BLaER1 treated with 17β-estradiol and CSF1 and Interleukin-3, amounts not matched to agents 10 nM and 100 nM (cell line): Measurements from ENCODE around the gene NPPA.

ENCODE experiments used
- H3K27ac ChIP-seq, 11 experiments: shearing (Covaris generic); formaldehyde crosslinking; 2 replicates each; pipeline ENCODE4 v1.8.1; 2022
- H3K27me3 ChIP-seq, 11 experiments: shearing (Covaris generic); formaldehyde crosslinking; 2 replicates each; pipeline ENCODE4 v1.8.1; 2022
- H3K36me3 ChIP-seq, 11 experiments: shearing (Covaris generic); formaldehyde crosslinking; 2 replicates each; pipeline ENCODE4 v1.8.1; 2022
- H3K4me1 ChIP-seq, 10 experiments: shearing (Covaris generic); formaldehyde crosslinking; 2 replicates each; pipeline ENCODE4 v1.8.1; 2022
- H3K4me2 ChIP-seq, 11 experiments: shearing (Covaris generic); formaldehyde crosslinking; 2 replicates each; pipeline ENCODE4 v1.8.1; 2022
- H3K4me3 ChIP-seq, 10 experiments: shearing (Covaris generic); formaldehyde crosslinking; 2 replicates each; pipeline ENCODE4 v1.8.1; 2022
- H3K9ac ChIP-seq, 11 experiments: shearing (Covaris generic); formaldehyde crosslinking; 2 replicates each; pipeline ENCODE4 v1.8.1; 2022
- H3K9me3 ChIP-seq, 11 experiments: shearing (Covaris generic); formaldehyde crosslinking; replicated peaks in 1 of 11; 2 replicates each; pipeline ENCODE4 v1.8.1; 2022
- H4K20me1 ChIP-seq, 11 experiments: shearing (Covaris generic); formaldehyde crosslinking; 2 replicates each; pipeline ENCODE4 v1.8.1; 2022
- Cebpa-rat ChIP-seq, 11 experiments: shearing (Covaris generic); IDR thresholded peaks; 2 replicates each; pipeline ENCODE4 v1.8.1; 2022

NPPA gene

DNA sequence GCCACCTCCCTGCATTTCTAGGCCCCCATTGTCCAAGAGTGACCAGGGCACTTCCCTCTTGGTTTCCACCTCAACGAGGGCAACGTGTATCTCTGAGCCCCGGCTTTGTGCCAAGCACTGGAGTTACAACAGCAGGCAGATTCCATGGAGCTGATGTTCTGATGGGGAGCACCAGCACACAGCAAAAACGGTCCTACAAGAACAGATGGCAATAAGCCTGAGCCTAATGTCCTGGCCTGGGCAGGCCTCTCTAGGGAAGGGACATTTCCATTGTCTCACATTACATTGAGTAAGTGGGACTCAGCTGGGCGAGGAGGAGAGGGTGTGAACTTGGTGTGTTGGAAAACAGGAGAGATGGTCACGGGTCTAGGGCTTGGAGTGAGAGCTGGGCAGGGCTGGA lies 38.3 kb upstream of the NPPA start:
- no peak for TF ChIP-seq Cebpa-rat (IDR thresholded peaks at IDR 0.05)
- Histone ChIP-seq H3K4me1 (peaks cover 6 to 25% (median 13%) of the 10 kb centered on the region in 10 experiments; a peak in 17 of 20 replicates), H3K27me3 (peaks cover 0 to 4% (median 0%) of the 10 kb centered on the region in 11 experiments; a peak in 1 of 22 replicates), H3K27ac (no peak overlapping the region), H3K36me3 (no peaks in the 10 kb centered on the region), H4K20me1 (no peaks in the 10 kb centered on the region; a peak in 2 of 22 replicates), H3K4me2 (no peak overlapping the region), H3K9me3 (no peaks in the 10 kb centered on the region), H3K4me3 (no peak overlapping the region), H3K9ac (no peak overlapping the region)

DNA sequence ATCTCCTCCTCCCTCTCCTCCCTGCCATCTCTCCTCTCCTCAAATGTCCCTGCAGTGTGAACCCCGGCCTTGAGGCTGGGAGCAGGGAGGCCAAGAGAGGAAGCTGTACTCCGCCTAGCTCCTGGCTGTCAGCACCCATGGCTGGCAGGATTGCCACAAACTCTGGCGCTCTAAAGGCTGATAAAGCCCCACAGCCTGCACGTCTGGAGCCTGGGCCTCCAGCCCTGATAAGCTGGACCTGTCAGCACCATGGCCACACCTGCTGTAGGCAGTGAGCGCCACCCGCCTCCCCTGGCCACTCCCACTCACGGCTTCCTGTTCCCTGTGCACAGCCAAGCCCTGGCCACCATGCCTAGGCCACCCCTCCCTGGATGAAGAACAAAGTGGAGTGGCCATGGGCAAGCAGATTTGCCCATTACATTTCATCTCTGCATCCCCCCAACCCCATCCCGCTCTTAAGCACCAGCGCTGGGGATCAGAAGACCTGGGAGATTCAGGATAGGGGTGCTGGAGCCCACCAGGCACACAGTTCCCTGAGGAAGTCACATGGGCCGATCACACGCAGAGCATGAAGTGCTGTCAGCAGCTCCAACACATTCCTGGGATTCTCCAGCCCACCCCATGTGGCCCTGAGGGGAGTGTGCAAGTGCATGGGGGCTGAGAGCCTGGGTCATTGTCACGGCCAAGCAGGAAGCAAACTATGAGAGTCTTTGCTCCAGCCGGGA lies 35.4 kb upstream of the NPPA start:
- Histone ChIP-seq H3K27ac (no peak overlapping the region), H3K4me1 (peaks cover 0 to 15% (median 6%) of the 10 kb centered on the region in 10 experiments; a peak in 11 of 20 replicates), H3K4me3 (no peak overlapping the region), H3K9ac (no peak overlapping the region), H4K20me1 (peaks cover 0 to 4% (median 0%) of the 10 kb centered on the region in 11 experiments; a peak in 3 of 22 replicates), H3K36me3 (no peaks in the 10 kb centered on the region), H3K27me3 (peaks cover 0 to 4% (median 0%) of the 10 kb centered on the region in 11 experiments; a peak in 1 of 22 replicates), H3K4me2 (peak overlapping the region in 8 of 11 experiments; percentile 19 to 48 (median 26); a peak in 12 of 22 replicates), H3K9me3 (no peaks in the 10 kb centered on the region)
- no peak for TF ChIP-seq Cebpa-rat (IDR thresholded peaks at IDR 0.05)

- TF ChIP-seq Cebpa-rat (IDR thresholded peaks at IDR 0.05): no peak
- Histone ChIP-seq H3K27me3 (peaks cover 0 to 4% (median 0%) of the 10 kb centered on the region in 11 experiments; a peak in 1 of 22 replicates), H3K4me3 (no peak overlapping the region)
Observed at GRCh38 chr1:11881749-11882441, 34.3 kb upstream of the NPPA start.

GRCh38 chr1:11880911-11881748 lies 33.5 kb upstream of the NPPA start:
- Histone ChIP-seq H4K20me1 (peaks cover 0 to 10% (median 0%) of the 10 kb centered on the region in 11 experiments; a peak in 3 of 22 replicates), H3K27ac (no peak overlapping the region), H3K36me3 (no peaks in the 10 kb centered on the region), H3K4me2 (0 out of 22 replicates have a peak overlapping the region, but pooled peaks of 2 of the 11 experiments have one; percentile 0 to 11), H3K9ac (no peak overlapping the region), H3K4me1 (peaks cover 0 to 12% (median 6%) of the 10 kb centered on the region in 10 experiments; a peak in 11 of 20 replicates), H3K4me3 (no peak overlapping the region), H3K27me3 (peaks cover 0 to 4% (median 0%) of the 10 kb centered on the region in 11 experiments; a peak in 1 of 22 replicates), H3K9me3 (no peaks in the 10 kb centered on the region)
- no peak for TF ChIP-seq Cebpa-rat (IDR thresholded peaks at IDR 0.05)

More at GRCh38 chr1:11881749-11882441, 34.3 kb upstream of the NPPA start:
- no peak overlapping the region for H3K27ac ChIP-seq
- no peaks in the 10 kb centered on the region for H3K36me3 ChIP-seq
- no peak overlapping the region for H3K9ac ChIP-seq
- H4K20me1 ChIP-seq: peaks cover 0 to 10% (median 0%) of the 10 kb centered on the region in 11 experiments; a peak in 3 of 22 replicates
- peak overlapping the region in 2 of 11 experiments; percentile 0 to 11; a peak in 1 of 22 replicates for H3K4me2 ChIP-seq
- H3K9me3 ChIP-seq: no peaks in the 10 kb centered on the region
- H3K4me1 ChIP-seq: peaks cover 0 to 15% (median 6%) of the 10 kb centered on the region in 10 experiments; a peak in 11 of 20 replicates

DNA sequence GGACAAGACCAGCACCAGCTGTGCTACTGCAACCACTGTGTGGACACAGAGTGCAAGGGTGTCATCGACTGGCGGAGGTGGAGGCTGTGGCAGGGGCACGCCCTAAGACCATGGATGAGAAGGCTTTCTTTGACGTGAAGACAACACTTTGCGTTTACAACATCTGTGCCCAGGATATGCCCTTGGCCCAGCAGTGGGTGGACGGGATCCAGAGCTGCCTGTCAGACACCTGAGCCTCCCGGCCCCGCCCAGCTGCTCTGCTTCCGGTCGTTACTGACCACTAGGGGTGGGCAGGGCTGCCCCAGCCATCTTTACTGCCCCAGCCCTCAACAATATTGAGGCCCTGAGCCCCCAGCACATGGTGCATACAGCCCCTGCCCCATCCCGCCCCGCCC lies 32.6 kb upstream of the NPPA start:
- peaks cover 0 to 12% (median 6%) of the 10 kb centered on the region in 10 experiments; a peak in 11 of 20 replicates for H3K4me1 ChIP-seq
- TF ChIP-seq Cebpa-rat (IDR thresholded peaks at IDR 0.05): no peak
- H3K27ac ChIP-seq: no peak overlapping the region
- H4K20me1 ChIP-seq: peaks cover 0 to 13% (median 0%) of the 10 kb centered on the region in 11 experiments; a peak in 3 of 22 replicates
- no peak overlapping the region for H3K4me2 ChIP-seq
- H3K9me3 ChIP-seq: no peaks in the 10 kb centered on the region
- no peaks in the 10 kb centered on the region for H3K36me3 ChIP-seq
- H3K27me3 ChIP-seq: peaks cover 0 to 4% (median 0%) of the 10 kb centered on the region in 11 experiments; a peak in 1 of 22 replicates
- no peak overlapping the region for H3K4me3 ChIP-seq
- no peak overlapping the region for H3K9ac ChIP-seq

GRCh38 chr1:11879311-11880180 lies 32.0 kb upstream of the NPPA start:
- Histone ChIP-seq H4K20me1 (peaks cover 0 to 15% (median 0%) of the 10 kb centered on the region in 11 experiments; a peak in 3 of 22 replicates), H3K27me3 (peaks cover 0 to 4% (median 0%) of the 10 kb centered on the region in 11 experiments; a peak in 1 of 22 replicates), H3K4me3 (no peak overlapping the region), H3K9ac (no peak overlapping the region), H3K27ac (no peak overlapping the region), H3K4me2 (no peak overlapping the region), H3K4me1 (peaks cover 0 to 12% (median 6%) of the 10 kb centered on the region in 10 experiments; a peak in 11 of 20 replicates), H3K9me3 (no peaks in the 10 kb centered on the region), H3K36me3 (no peaks in the 10 kb centered on the region)
- no peak for TF ChIP-seq Cebpa-rat (IDR thresholded peaks at IDR 0.05)

GRCh38 chr1:11878891-11879190 lies 31.3 kb upstream of the NPPA start:
- Histone ChIP-seq H3K4me2 (no peak overlapping the region), H3K9me3 (no peaks in the 10 kb centered on the region)

More at GRCh38 chr1:11878891-11879190, 31.3 kb upstream of the NPPA start:
- peaks cover 0 to 15% (median 0%) of the 10 kb centered on the region in 11 experiments; a peak in 3 of 22 replicates for H4K20me1 ChIP-seq
- no peak for TF ChIP-seq Cebpa-rat (IDR thresholded peaks at IDR 0.05)
- H3K36me3 ChIP-seq: no peaks in the 10 kb centered on the region
- H3K27ac ChIP-seq: no peak overlapping the region
- no peak overlapping the region for H3K4me3 ChIP-seq
- no peak overlapping the region for H3K9ac ChIP-seq
- H3K4me1 ChIP-seq: peaks cover 0 to 12% (median 6%) of the 10 kb centered on the region in 10 experiments; a peak in 11 of 20 replicates
- peaks cover 0 to 4% (median 0%) of the 10 kb centered on the region in 11 experiments; a peak in 1 of 22 replicates for H3K27me3 ChIP-seq
